PC-3 (cell line): ENCODE results near the gene BASP1. TPM values are rescaled to one million over a fixed set of nuclear protein-coding genes. Genes with fewer than 3 reads are reported as not detected.
"Not testable (repeated sequence)": the region's sequence is repeated elsewhere in the genome, so short reads cannot be mapped to it uniquely, and the experiment has no call there.

Experiments
- ATAC-seq: fragments of 200-7000 bp; cut with Tn5 transposase; 2 replicates; pipeline ENCODE4 v1.9.1; 2020; ENCODE audit warnings: mild to moderate bottlenecking, moderate library complexity
- BruUV-seq: library from RNA; stranded (reverse); fragments of 400-500 nt; replicated peaks from 2 replicates; lab custom pipeline; 2021; lab: Mats Ljungman, UMichigan
- CTCF ChIA-PET: fragments of 300-600 bp; sonication (Branson Sonifier 250); formaldehyde crosslinking; loops from one replicate; lab custom pipeline; 2022; ENCODE audit warnings: antibody characterized with exemption; lab: Charles Lee
- POLR2A ChIA-PET: fragments of 300-600 bp; sonication (Branson Sonifier 250); formaldehyde crosslinking; loops from one replicate; lab custom pipeline; 2022; ENCODE audit warnings: antibody characterized with exemption; ENCODE audit not compliant: unreplicated experiment; lab: Charles Lee
- DNase-seq: peaks from one replicate; pipeline ENCODE4 v3.0.0-alpha.2; 2015
- H2AFZ ChIP-seq: fragments of 300-600 bp; sonication (generic); 2 replicates; pipeline ENCODE4 v1.6.0; 2016; ENCODE audit warnings: antibody characterized with exemption, low read length
- H3F3A ChIP-seq: fragments of 300-600 bp; sonication (generic); one replicate; pipeline ENCODE4 v1.6.0; 2017; ENCODE audit warnings: antibody characterized with exemption, low read length, control low read depth, mild to moderate bottlenecking; ENCODE audit not compliant: unreplicated experiment
- H3K27ac ChIP-seq: fragments of 300-600 bp; sonication (generic); 2 replicates; pipeline ENCODE4 v1.5.1; 2016; ENCODE audit warnings: mild to moderate bottlenecking, low read length
- H3K27me3 ChIP-seq: fragments of 300-600 bp; sonication (generic); 2 replicates; pipeline ENCODE4 v1.6.1; 2016; ENCODE audit warnings: low read length, mixed read lengths
- H3K36me3 ChIP-seq: fragments of 300-600 bp; sonication (generic); 2 replicates; pipeline ENCODE4 v1.6.1; 2016; ENCODE audit warnings: low read depth, mixed run types, low read length, mixed read lengths
- H3K4me1 ChIP-seq: fragments of 300-600 bp; sonication (generic); 2 replicates; pipeline ENCODE4 v1.5.1; 2016; ENCODE audit warnings: low read length; ENCODE audit not compliant: insufficient read depth
- H3K4me2 ChIP-seq: fragments of 300-600 bp; sonication (generic); 2 replicates; pipeline ENCODE4 v1.6.0; 2016; ENCODE audit warnings: low read length
- H3K4me3 ChIP-seq: fragments of 300-600 bp; sonication (generic); 2 replicates; pipeline ENCODE4 v1.5.1; 2016; ENCODE audit warnings: mild to moderate bottlenecking, low read length, mixed read lengths
- H3K79me2 ChIP-seq: fragments of 300-600 bp; sonication (generic); 2 replicates; pipeline ENCODE4 v1.6.1; 2017; ENCODE audit warnings: low read length, mixed read lengths
- H3K9ac ChIP-seq: fragments of 300-600 bp; sonication (generic); 2 replicates; pipeline ENCODE4 v1.6.0; 2016; ENCODE audit warnings: mild to moderate bottlenecking, low read length
- H3K9me2 ChIP-seq: fragments of 300-600 bp; sonication (generic); replicated peaks from 2 replicates; pipeline ENCODE4 v1.6.1; 2016; ENCODE audit warnings: mixed run types, low read length, mixed read lengths
- H3K9me3 ChIP-seq: fragments of 300-600 bp; sonication (generic); 2 replicates; pipeline ENCODE4 v1.6.1; 2016; ENCODE audit warnings: low read length, mixed read lengths
- H4K20me1 ChIP-seq: fragments of 300-600 bp; sonication (generic); 2 replicates; pipeline ENCODE4 v1.6.1; 2016; ENCODE audit warnings: low read length, mixed read lengths
- EZH2 ChIP-seq: fragments of 300-600 bp; sonication (generic); IDR thresholded peaks from one replicate; pipeline ENCODE4 v1.6.1; 2017; ENCODE audit warnings: antibody characterized with exemption, mild to moderate bottlenecking, low read length; ENCODE audit not compliant: unreplicated experiment
- EZH2phosphoT487 ChIP-seq: fragments of 300-600 bp; sonication (generic); IDR thresholded peaks from 2 replicates; pipeline ENCODE4 v1.6.1; 2018; ENCODE audit warnings: mild to moderate bottlenecking, antibody characterized with exemption, low read length, borderline replicate concordance
- intact Hi-C: fragments of 100-400 bp; cut with micrococcal nuclease; formaldehyde crosslinking; loops from 2 replicates; pipeline ENCODE4 v1.9.0; 2023
- total RNA-seq: library from RNA; depleted of rRNA; stranded (reverse); fragments of >200 nt; gene quantifications from 2 replicates; pipeline ENCODE4 v1.2.3, GENCODE V29; 2014
- TF ChIP-seq, protein P1 (sequence below): fragments of 300-600 bp; sonication (generic); conservative IDR thresholded peaks from 2 replicates; pipeline ENCODE4 v1.5.1; 2017; ENCODE audit warnings: antibody characterized with exemption, low read depth, mild to moderate bottlenecking, low read length

The BASP1 gene
- total RNA-seq, 1 experiment from 2014 or later: 169 TPM

- Histone ChIP-seq H3F3A (no peaks in the 10 kb centered on the region), H3K4me2 (no peak overlapping the region), H3K27ac (no peak overlapping the region), H3K9me2 (no peaks in the 10 kb centered on the region), H2AFZ (no peak overlapping the region), H3K4me3 (no peak overlapping the region), H3K27me3 (no peaks in the 10 kb centered on the region), H3K4me1 (peaks cover 22% of the 10 kb centered on the region), H3K36me3 (no peaks in the 10 kb centered on the region), H4K20me1 (no peaks in the 10 kb centered on the region), H3K79me2 (no peaks in the 10 kb centered on the region), H3K9ac (no peak overlapping the region), H3K9me3 (no peaks in the 10 kb centered on the region)
- ChIA-PET CTCF (no interaction called here), POLR2A (no interaction called here)
- TF ChIP-seq EZH2phosphoT487 (no peak), EZH2 (no peak)
- TF ChIP-seq, protein P1, sequence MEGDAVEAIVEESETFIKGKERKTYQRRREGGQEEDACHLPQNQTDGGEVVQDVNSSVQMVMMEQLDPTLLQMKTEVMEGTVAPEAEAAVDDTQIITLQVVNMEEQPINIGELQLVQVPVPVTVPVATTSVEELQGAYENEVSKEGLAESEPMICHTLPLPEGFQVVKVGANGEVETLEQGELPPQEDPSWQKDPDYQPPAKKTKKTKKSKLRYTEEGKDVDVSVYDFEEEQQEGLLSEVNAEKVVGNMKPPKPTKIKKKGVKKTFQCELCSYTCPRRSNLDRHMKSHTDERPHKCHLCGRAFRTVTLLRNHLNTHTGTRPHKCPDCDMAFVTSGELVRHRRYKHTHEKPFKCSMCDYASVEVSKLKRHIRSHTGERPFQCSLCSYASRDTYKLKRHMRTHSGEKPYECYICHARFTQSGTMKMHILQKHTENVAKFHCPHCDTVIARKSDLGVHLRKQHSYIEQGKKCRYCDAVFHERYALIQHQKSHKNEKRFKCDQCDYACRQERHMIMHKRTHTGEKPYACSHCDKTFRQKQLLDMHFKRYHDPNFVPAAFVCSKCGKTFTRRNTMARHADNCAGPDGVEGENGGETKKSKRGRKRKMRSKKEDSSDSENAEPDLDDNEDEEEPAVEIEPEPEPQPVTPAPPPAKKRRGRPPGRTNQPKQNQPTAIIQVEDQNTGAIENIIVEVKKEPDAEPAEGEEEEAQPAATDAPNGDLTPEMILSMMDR: no peak
- DNase-seq (no peak), ATAC-seq (no peak)
- no TSS peak for BruUV-seq
- intact Hi-C loops: loop anchor here (5.0 kb wide), 1 partner anchor 52 kb away; no protein-coding TSS in a partner anchor
These were observed 92.0 kb downstream of the BASP1 start for GRCh38 chr5:17309462-17309861.

DNA sequence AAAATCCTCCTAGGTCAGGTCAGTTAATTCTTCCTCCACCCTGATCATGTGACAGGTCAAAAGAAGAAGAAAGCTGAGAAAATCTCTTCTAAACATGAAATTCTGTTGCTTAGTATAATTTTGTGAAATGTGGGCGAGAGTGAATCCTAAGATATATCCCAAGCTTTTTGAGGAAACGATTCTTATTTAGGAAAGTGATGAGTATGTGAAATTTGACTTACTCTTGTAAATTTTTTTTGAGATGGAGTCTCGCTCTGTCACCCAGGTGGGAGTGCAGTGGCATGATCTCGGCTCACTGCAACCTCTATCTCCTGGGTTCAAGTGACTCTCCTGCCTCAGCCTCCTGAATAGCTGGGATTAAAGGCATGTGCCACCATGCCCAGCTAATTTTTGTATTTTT, 93.1 kb downstream of the BASP1 start:
- H3K79me2 ChIP-seq, H3K9me2 ChIP-seq, H3K36me3 ChIP-seq, H3K4me3 ChIP-seq, BruUV-seq, CTCF ChIA-PET, H3F3A ChIP-seq, DNase-seq, intact Hi-C loops, H4K20me1 ChIP-seq, H3K9ac ChIP-seq, ATAC-seq, H3K27ac ChIP-seq, H2AFZ ChIP-seq, H3K4me2 ChIP-seq, H3K27me3 ChIP-seq, POLR2A ChIA-PET, H3K9me3 ChIP-seq: not testable (repeated sequence)
- H3K4me1 ChIP-seq: peaks cover 22% of the 10 kb centered on the region

GRCh38 chr5:17311811-17312210, 94.4 kb downstream of the BASP1 start:
- BruUV-seq, CTCF ChIA-PET, H3K36me3 ChIP-seq, H3K4me2 ChIP-seq, H4K20me1 ChIP-seq, H3K9ac ChIP-seq, H2AFZ ChIP-seq, POLR2A ChIA-PET, H3K27ac ChIP-seq, H3F3A ChIP-seq, intact Hi-C loops, H3K9me3 ChIP-seq, DNase-seq, H3K4me3 ChIP-seq, H3K27me3 ChIP-seq, ATAC-seq, H3K9me2 ChIP-seq, H3K79me2 ChIP-seq: not testable (repeated sequence)
- H3K4me1 ChIP-seq: peaks cover 24% of the 10 kb centered on the region

- Histone ChIP-seq H3F3A (no peaks in the 10 kb centered on the region), H3K9me3 (no peaks in the 10 kb centered on the region), H3K4me1 (peaks cover 29% of the 10 kb centered on the region), H3K4me2 (no peak overlapping the region), H3K9ac (no peak overlapping the region), H3K27me3 (no peaks in the 10 kb centered on the region), H3K79me2 (no peaks in the 10 kb centered on the region), H3K9me2 (no peaks in the 10 kb centered on the region), H3K27ac (no peak overlapping the region), H4K20me1 (no peaks in the 10 kb centered on the region), H3K4me3 (no peak overlapping the region), H3K36me3 (no peaks in the 10 kb centered on the region), H2AFZ (no peak overlapping the region)
- CTCF ChIA-PET: no interaction called here
- ATAC-seq (no peak), DNase-seq (no peak)
- intact Hi-C loops: no loop called here
- TF ChIP-seq EZH2phosphoT487 (no peak), EZH2 (no peak)
- TF ChIP-seq, protein P1: no peak
- POLR2A ChIA-PET: no interaction called here
- no TSS peak for BruUV-seq
These were observed 94.9 kb downstream of the BASP1 start for GRCh38 chr5:17312358-17312757.
